ENCODE data around the gene ABCB4. TPM values are rescaled to one million over a fixed set of nuclear protein-coding genes. Genes with fewer than 3 reads are reported as not detected.
A peak's percentile ranks its signal among the peaks of the same experiment; 100 is the strongest.

Gene ABCB4
- total and polyA plus RNA-seq, 2 experiments from 2014 or later = 0.43 to 0.73 TPM

DNA sequence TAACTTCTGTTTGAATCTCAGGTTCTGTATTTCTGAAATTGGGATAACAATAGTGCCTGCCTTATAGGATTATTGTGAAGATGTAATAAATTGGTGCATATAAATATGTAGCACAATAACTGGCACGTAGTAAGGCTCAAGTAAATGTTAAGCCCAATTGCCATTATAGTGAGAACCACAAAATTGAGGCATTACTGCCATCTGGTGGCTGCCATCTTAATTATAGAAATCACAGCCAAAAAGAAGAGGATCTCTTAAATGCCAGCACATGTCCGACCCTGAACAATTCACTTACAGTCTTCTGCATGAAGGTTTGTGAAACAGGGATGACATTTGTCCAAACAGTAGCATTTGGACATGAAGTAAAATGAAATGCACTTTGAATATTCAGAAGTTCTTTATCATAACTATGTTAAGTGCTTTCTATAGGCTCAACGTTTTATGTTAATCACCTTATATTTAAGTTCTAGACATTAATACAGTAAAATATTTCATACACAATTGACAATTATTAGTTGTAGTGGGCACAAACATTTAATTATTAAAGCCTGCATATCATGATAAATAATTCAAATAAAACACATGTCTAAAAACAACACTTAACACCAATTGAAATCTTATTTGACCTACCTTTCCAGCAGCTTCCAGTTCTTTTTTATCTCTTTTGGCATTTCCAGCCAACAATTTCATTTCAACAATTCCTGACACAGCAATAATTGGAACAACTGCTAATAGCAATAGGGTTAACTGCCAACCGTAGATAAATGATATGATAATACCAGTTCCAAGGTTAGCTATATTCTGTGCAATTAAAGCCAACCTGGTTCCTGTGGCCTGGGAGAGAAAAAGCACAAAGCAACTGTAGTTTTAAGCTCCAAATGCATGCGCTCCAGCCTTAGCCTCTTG lies 58.5 kb downstream of the ABCB4 start:
- H3K9ac ChIP-seq = no peak overlapping the region
- peak; percentile 74 for DNase-seq
- no peaks in the 10 kb centered on the region for H3K9me2 ChIP-seq (ENCODE audit: insufficient read depth)
- no peaks in the 10 kb centered on the region for H4K20me1 ChIP-seq (ENCODE audit: insufficient read depth)
- 44 to 49% methylated on average over 5 of the region's 5 CpGs for WGBS, 2 experiments (ENCODE audit: low coverage in 1 of 2, low lambda C conversion rate in 2 of 2, missing lambda C conversion rate in 2 of 2)
- in situ Hi-C loops (cut with MboI) = no loop called here
- no peak overlapping the region for H3K4me3 ChIP-seq
- TF ChIP-seq EZH2 (IDR thresholded peaks at IDR 0.05; ENCODE audit: insufficient read depth, poor library complexity, severe bottlenecking) (no peak), EZH2phosphoT487 (IDR thresholded peaks at IDR 0.05; ENCODE audit: insufficient read depth, low read depth) (no peak)
- no peak overlapping the region for H3K4me2 ChIP-seq (ENCODE audit: unreplicated experiment)
- H3K9me3 ChIP-seq (ENCODE audit: low read depth) = no peaks in the 10 kb centered on the region
- no peaks in the 10 kb centered on the region for H3K79me2 ChIP-seq (ENCODE audit: insufficient read depth)
- H3K27me3 ChIP-seq (replicated peaks; ENCODE audit: insufficient read depth) = no peaks in the 10 kb centered on the region
- peaks cover 27% of the 10 kb centered on the region for H3K4me1 ChIP-seq (ENCODE audit: insufficient read depth)
- H3F3A ChIP-seq (ENCODE audit: insufficient read depth) = peaks cover 27% of the 10 kb centered on the region
- no peak overlapping the region for H3K27ac ChIP-seq
- H2AFZ ChIP-seq = no peak overlapping the region
- no peaks in the 10 kb centered on the region for H3K36me3 ChIP-seq (ENCODE audit: low read depth)

- no peak overlapping the region for H3K4me3 ChIP-seq
- H3K79me2 ChIP-seq (ENCODE audit: insufficient read depth) = no peaks in the 10 kb centered on the region
- in situ Hi-C loops (cut with MboI) = no loop called here
- H3K4me1 ChIP-seq (ENCODE audit: insufficient read depth) = peaks cover 27% of the 10 kb centered on the region
- 52 to 53% methylated on average over 2 of the region's 2 CpGs for WGBS, 2 experiments (ENCODE audit: low coverage in 1 of 2, low lambda C conversion rate in 2 of 2, missing lambda C conversion rate in 2 of 2)
- H3K27me3 ChIP-seq (replicated peaks; ENCODE audit: insufficient read depth) = no peaks in the 10 kb centered on the region
- no peaks in the 10 kb centered on the region for H3K36me3 ChIP-seq (ENCODE audit: low read depth)
- peaks cover 27% of the 10 kb centered on the region for H3F3A ChIP-seq (ENCODE audit: insufficient read depth)
- no peaks in the 10 kb centered on the region for H3K9me2 ChIP-seq (ENCODE audit: insufficient read depth)
- H3K9ac ChIP-seq = 0 out of 2 replicates have a peak overlapping the region, but pooled peaks have one; percentile 55
- peak overlapping the region; percentile 78 for H3K27ac ChIP-seq
- no peaks in the 10 kb centered on the region for H4K20me1 ChIP-seq (ENCODE audit: insufficient read depth)
- H3K4me2 ChIP-seq (ENCODE audit: unreplicated experiment) = peak overlapping the region; percentile 66
- H3K9me3 ChIP-seq (ENCODE audit: low read depth) = no peaks in the 10 kb centered on the region
- no peak for TF ChIP-seq EZH2phosphoT487 (IDR thresholded peaks at IDR 0.05; ENCODE audit: insufficient read depth, low read depth)
- no peak for TF ChIP-seq EZH2 (IDR thresholded peaks at IDR 0.05; ENCODE audit: insufficient read depth, poor library complexity, severe bottlenecking)
- DNase-seq = peak; percentile 66
- H2AFZ ChIP-seq = no peak overlapping the region
Observed at GRCh38 chr7:87414794-87415188, 60.7 kb downstream of the ABCB4 start.

- Histone ChIP-seq H3K4me2 (ENCODE audit: unreplicated experiment) (peak overlapping the region; percentile 66), H3K27me3 (replicated peaks; ENCODE audit: insufficient read depth) (no peaks in the 10 kb centered on the region), H3F3A (ENCODE audit: insufficient read depth) (peaks cover 27% of the 10 kb centered on the region), H2AFZ (peak overlapping the region; percentile 18; the same call in 1 of the 2 replicates), H3K4me3 (no peak overlapping the region), H3K9ac (peak overlapping the region; percentile 55), H3K4me1 (ENCODE audit: insufficient read depth) (peaks cover 27% of the 10 kb centered on the region), H4K20me1 (ENCODE audit: insufficient read depth) (no peaks in the 10 kb centered on the region), H3K9me3 (ENCODE audit: low read depth) (no peaks in the 10 kb centered on the region), H3K9me2 (ENCODE audit: insufficient read depth) (no peaks in the 10 kb centered on the region), H3K79me2 (ENCODE audit: insufficient read depth) (no peaks in the 10 kb centered on the region), H3K27ac (peak overlapping the region; percentile 78), H3K36me3 (ENCODE audit: low read depth) (no peaks in the 10 kb centered on the region)
- in situ Hi-C loops (cut with MboI) = no loop called here
- peak; percentile 89 for DNase-seq
- no peak for TF ChIP-seq EZH2phosphoT487 (IDR thresholded peaks at IDR 0.05; ENCODE audit: insufficient read depth, low read depth)
- no peak for TF ChIP-seq EZH2 (IDR thresholded peaks at IDR 0.05; ENCODE audit: insufficient read depth, poor library complexity, severe bottlenecking)
- 0 to 6% methylated on average over 4 of the region's 4 CpGs for WGBS, 2 experiments (ENCODE audit: low coverage in 1 of 2, low lambda C conversion rate in 2 of 2, missing lambda C conversion rate in 2 of 2)
Observed at GRCh38 chr7:87413951-87414793, 61.3 kb downstream of the ABCB4 start.

GRCh38 chr7:87413029-87413428 lies 62.5 kb downstream of the ABCB4 start:
- in situ Hi-C loops (cut with MboI) = no loop called here
- no peaks in the 10 kb centered on the region for H3K9me3 ChIP-seq (ENCODE audit: low read depth)
- H3K4me3 ChIP-seq = no peak overlapping the region
- no peaks in the 10 kb centered on the region for H3K9me2 ChIP-seq (ENCODE audit: insufficient read depth)
- no peaks in the 10 kb centered on the region for H3K36me3 ChIP-seq (ENCODE audit: low read depth)
- WGBS, 2 experiments (ENCODE audit: low coverage in 1 of 2, low lambda C conversion rate in 2 of 2, missing lambda C conversion rate in 2 of 2) = 78 to 97% methylated on average over 1 of the region's 1 CpG
- H3K9ac ChIP-seq = peak overlapping the region; percentile 55; the same call in 1 of the 2 replicates
- H4K20me1 ChIP-seq (ENCODE audit: insufficient read depth) = no peaks in the 10 kb centered on the region
- peak; percentile 40 for DNase-seq
- no peak for TF ChIP-seq EZH2 (IDR thresholded peaks at IDR 0.05; ENCODE audit: insufficient read depth, poor library complexity, severe bottlenecking)
- no peak for TF ChIP-seq EZH2phosphoT487 (IDR thresholded peaks at IDR 0.05; ENCODE audit: insufficient read depth, low read depth)
- peak overlapping the region; percentile 66 for H3K4me2 ChIP-seq (ENCODE audit: unreplicated experiment)
- no peak overlapping the region for H2AFZ ChIP-seq
- no peaks in the 10 kb centered on the region for H3K27me3 ChIP-seq (replicated peaks; ENCODE audit: insufficient read depth)
- H3K79me2 ChIP-seq (ENCODE audit: insufficient read depth) = no peaks in the 10 kb centered on the region
- H3K27ac ChIP-seq = peak overlapping the region; percentile 78
- H3K4me1 ChIP-seq (ENCODE audit: insufficient read depth) = peaks cover 27% of the 10 kb centered on the region
- peaks cover 27% of the 10 kb centered on the region for H3F3A ChIP-seq (ENCODE audit: insufficient read depth)

Measured in GM23248 (cell line).